Non-pigmented ciliary epithelial cell (primary cell): Measurements from ENCODE around the gene MCTP2.

Experiments used
- DNase-seq: peaks from one replicate; pipeline ENCODE4 v3.0.0-alpha.2; 2010; ENCODE audit warnings: low read depth

MCTP2 gene

GRCh38 chr15:94230883-94231722, at the start of gene MCTP2:
Gene MCTP2, plus strand, starts transcription at chr15:94231561. Its CDS starts 66,705 bp downstream, at chr15:94298266.
- DNase-seq: no peak

DNA sequence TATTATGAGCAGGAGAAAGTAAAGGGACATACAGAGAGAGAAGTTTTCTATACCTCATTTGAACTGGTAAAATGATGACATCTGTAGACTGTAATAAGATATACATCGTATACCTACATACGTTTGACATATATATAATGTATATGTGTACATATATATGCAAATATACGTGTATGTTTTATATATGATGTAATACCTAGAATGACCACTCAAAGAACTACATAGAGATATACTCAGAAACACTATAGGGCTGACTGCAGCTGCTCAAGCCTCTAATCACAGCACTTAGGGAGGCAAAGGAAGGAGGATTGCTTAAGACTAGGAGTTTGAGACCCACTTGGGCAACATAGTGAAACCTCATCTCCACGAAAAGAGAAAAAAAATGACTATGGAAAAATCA, 48.5 kb upstream of the MCTP2 start:
- no peak for DNase-seq

DNA sequence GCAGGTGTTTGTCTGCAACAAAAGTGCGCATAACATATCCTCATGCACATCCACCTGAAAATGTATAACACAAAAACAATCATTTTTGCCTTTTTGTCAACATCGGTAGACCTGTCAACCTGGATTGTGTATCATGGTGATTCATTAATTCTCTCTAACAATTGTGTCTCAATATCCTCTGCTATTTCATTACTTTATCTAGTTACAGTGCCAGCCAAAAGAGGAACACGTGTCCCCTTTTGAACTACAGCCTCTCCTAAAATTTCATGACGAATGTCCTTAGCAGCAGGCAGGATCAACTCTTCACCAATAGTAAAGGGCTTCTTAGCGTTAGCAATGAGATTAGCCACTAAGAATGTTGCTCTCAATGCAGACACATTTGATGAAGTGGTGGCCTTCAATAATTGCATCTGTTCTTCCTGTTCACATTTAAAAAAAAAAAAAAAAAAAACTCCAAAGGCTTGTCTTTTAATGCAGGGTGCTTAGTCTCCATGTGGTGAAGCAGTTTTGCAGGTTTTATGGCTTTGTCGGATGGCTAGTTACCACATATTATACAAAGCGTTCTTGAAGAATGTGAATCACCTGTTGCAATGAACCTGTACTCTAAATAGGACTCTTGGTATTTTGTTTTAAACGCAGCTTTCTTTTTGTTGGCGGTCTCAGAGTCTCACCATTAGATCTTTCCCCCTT, 45.7 kb upstream of the MCTP2 start:
- DNase-seq: no peak

DNA sequence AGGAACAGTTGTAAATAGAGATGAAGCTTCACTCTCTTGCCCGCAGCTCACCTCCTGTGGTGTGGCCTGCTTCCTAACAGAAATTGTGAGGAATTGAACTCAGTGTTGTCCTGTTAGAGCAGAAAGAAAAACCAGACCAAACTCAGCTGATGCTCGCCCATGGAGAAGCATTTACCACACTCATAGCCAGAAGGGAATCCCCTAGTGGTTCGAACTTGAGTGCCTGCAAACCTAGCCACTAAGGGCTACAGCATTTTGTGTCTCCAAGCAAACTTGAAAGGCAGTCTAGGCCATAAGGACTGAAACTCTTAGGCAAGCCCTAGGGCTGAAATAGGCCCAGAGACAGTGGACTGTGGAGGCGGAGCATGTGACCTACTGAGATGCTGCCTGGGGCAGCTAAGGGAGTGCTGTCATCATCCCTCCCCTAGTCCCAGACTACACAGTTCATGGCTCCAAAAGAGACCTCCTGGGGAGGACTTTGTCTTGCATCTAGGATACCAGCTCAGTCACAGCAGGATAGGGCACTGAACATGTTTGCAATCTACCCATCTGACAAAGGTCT, 44.5 kb upstream of the MCTP2 start:
- DNase-seq: no peak

- no peak for DNase-seq
Measured at GRCh38 chr15:94193906-94194305, 37.5 kb upstream of the MCTP2 start.

DNA sequence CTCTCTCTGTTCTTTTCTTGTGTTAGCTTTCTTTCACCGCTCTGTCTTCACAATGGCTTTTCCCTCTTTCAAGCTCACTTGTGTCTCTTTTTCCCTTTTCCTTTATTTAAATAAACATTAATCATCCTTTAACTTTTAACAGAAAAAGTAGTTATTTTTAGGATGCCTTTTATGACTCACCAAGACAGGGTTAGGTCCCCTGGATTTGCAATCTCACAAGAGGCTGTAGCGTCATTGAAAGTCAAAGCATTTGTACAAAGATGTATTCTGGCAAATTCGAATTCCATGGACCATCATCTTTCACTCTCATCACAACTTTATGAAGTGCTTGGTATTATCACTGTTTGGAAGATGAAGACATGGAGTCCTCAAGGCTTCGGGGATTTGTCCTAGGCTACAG, 34.8 kb upstream of the MCTP2 start:
- no peak for DNase-seq

- DNase-seq: no peak
Measured at GRCh38 chr15:94198633-94199032, 32.7 kb upstream of the MCTP2 start.

DNA sequence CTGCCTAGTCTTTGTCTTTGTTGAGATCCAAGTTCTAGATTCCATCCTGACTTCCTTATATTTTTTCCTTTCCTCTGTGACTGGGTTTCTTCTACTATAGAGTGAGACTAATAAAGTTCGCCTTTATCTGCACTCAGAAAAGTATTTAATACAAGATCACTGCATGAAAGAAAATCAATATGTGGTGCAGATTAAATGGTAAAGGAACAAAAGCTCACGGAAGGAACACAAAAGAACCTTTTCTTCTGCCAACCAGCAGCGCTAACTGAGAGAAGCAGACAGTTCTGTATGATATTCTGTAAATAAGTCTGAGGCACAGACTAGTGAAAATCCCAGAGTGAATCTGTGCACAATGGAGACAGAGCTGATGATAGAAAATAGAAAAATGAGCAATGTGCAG, 31.6 kb upstream of the MCTP2 start:
- no peak for DNase-seq

DNA sequence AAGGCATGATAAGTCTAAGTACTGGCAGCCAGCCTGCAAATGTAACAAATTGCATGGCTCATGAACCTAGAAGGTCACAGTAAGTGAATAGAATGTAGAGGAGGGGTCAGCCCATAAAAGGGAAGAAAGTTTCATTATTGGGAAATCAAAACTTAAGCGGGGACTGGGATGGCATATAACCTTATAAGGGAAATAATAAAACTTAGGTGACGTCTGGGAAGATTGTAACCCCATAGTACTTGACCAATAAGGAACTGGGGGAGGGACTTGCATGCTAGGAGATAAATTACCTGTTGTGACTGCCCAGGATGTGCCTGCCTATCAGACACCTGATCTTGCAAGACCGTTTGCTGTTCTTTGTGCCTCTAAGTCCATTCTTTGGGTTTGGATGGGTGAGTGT, 28.1 kb upstream of the MCTP2 start:
- DNase-seq: no peak

DNA sequence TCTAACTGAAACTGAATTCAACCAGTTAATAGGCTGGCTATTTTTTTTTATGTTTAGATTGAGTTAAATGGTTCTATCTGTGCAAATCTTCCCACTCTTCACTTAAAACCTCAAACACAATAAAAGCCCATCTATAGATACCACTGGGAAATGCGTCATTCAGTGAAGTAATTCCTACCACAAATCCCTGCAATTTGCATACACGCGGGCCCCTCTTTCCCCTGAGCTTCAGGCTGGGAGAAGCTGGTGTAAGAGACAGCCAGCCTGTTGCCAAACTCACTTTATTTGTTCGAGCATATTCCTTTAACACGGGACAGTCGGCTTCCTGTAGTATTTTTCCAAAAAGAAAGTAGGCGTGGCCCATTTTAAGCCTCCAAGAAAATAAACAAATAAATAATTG, 26.0 kb upstream of the MCTP2 start:
- DNase-seq: no peak

GRCh38 chr15:94206463-94207167, 24.7 kb upstream of the MCTP2 start:
- peak; percentile 69 for DNase-seq

- DNase-seq: no peak
Measured at GRCh38 chr15:94212291-94212690, 19.1 kb upstream of the MCTP2 start.

GRCh38 chr15:94225616-94226015, 5.7 kb upstream of the MCTP2 start:
- DNase-seq: no peak

DNA sequence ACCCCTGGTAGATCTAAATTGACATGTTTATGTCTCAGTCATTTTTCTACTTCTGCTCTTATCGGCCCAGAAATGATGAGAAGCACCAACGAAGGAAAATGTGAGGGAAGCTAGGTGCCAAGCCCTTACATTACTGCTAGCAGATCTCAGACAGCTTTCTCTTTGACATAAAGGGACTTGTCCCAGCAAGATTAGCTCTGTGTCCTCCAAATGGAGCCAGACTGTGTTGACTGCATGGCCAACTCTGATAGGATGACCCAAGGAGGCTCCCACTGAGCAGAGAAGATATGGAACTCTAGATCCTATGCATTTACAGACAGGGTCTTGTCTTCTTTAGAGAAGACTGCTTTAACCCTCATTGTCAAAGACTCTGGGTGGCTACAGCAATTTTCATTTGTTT, 2.8 kb upstream of the MCTP2 start:
- DNase-seq: no peak

DNA sequence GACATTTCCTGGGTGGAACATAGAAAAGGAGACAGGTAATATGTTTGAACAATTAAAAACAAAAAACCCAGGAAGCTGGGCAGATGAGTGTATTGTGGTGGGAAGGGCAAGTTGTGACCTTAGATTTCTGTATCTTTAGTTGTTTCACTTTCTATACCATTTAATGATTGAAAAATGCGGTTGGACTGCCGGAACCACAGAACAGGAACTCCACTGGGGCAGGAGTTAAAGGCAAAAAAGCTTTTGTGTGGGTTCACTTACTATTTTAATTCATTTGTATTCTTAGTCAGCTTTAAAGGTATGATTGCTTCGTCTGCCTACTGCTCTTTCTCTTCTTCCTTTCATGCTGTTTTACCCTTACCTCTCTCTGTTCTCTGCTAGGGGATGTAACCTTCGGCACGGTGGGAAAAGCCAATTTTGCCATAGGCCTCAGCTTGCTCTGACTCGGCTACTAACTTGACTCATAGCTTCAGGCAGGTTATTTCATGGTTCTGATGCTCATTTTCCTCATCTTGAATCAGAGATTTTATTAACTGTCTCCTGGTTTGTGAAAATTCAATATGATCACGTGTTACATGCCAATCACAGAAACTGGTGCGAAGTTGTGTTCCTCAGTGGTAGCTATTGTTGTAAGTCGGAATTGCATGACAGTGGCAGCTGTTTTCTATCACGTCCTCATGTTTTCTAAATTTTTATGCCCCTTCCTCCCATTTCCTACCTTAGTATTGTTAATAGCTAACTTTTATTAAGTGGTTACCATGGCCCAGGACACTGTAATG, 1.6 kb upstream of the MCTP2 start:
- DNase-seq: no peak

DNA sequence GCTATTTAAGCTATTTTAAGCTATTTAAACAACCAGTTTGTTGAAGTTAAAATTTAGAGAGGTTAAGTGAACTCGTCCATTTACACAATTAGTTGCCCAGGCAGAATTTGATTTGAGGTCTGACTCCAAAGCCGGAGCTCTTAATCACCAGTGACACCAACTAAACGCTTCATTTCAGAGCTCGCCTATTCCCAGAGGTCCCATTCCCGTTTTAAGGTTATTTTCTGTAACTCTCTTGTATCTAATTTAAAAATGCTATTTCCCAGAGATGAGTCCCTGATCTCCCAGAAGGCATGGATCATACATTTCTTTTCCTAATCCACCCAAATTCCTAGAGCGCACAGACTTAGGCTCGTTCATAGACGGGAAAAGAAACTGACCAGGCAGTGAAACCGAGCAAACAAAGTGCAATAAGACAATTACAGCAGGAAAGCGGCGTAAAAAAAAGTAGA, 904 bp upstream of the MCTP2 start:
- DNase-seq: no peak

DNA sequence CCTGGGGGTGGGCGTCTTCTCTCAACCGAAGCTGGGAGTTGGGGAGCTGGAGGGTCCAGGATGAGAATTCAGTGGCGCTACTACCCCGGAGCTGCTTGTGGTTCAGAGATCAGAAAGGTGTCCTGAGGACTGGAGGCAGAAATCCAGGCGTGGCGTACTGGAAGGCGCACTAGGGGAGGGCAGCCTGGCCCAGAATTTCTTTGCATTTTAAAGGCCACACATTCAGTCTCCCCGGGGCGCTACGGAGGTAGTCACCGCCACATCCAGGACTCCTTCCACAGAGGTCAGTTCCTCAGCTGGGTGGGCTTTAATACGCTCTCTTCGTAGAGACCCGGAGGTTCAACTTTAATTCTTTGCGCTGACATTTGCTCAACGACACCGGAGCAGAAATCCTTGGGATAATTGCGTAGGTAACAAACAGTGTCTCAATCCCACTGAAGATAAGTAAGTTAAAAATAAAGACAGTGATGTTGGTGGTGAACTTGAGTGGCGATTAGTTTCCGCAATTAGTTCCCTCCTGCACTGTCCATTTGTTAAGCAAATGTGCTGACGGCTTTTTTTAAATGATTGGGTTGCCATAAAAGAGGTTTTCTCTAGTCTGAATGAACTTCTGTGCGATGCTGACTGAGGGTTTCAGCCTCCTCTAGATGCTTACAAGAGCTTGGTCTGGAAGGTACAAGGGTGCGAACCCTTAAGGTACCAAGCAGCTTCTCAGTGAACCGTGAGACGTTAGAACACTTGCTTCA, 535 bp downstream of the MCTP2 start:
- DNase-seq: no peak

DNA sequence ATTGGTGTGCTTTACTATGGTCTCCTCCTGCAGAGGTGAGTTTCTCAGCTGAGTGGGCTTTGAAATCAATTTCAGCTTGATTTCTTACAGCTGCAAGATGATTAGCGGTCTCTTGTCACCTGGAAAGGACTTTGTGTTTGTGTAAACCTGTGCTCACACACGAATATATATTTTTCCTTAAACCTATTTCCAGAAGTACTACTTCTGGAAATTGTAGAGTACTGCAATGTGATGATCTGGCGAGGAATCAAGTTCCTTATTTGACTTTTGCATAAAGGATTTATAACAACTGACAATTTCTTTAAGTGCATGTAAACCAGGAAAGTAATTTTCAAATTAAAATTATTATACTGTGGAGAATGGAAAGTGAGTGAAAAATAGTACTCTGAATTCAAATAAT, 2.1 kb downstream of the MCTP2 start:
- DNase-seq: no peak

GRCh38 chr15:94234300-94234699, 2.9 kb downstream of the MCTP2 start:
- DNase-seq: no peak

GRCh38 chr15:94235041-94235440, 3.7 kb downstream of the MCTP2 start:
- no peak for DNase-seq

DNA sequence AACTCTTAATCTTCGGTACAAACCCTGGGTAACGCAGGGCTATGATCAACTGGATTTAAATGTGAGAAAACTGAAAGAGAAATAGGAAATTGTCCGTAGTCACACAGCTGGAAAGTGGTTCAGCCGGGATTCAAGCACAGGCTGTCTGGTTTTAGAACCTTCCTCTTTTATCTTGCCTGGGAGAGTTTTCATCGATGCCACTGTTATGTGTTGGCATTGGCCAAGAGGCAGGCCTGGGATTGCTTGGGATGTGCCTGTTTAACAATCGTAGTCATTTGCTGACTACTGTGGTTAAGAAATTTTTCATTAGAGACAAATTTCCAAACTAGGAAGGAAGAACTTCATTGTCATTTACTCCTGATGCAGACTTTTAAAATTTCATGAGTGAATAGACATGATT, 4.3 kb downstream of the MCTP2 start:
- DNase-seq: no peak
